GM12878 (cell line): ENCODE data around the gene RANGRF. TPM values are rescaled to one million over a fixed set of nuclear protein-coding genes. Genes with fewer than 3 reads are reported as not detected.
"Not testable (repeated sequence)": the region's sequence is repeated elsewhere in the genome, so short reads cannot be mapped to it uniquely, and the experiment has no call there.

ENCODE experiments used
- ATAC-seq: fragments of 200-7000 bp; cut with Tn5 transposase; 3 replicates; pipeline ENCODE4 v1.9.1; 2020; ENCODE audit warnings: mild to moderate bottlenecking, moderate library complexity
- BruUV-seq: library from RNA; stranded (reverse); fragments of 400-500 nt; replicated peaks from 2 replicates; lab custom pipeline; 2021; lab: Mats Ljungman, UMichigan
- CTCF ChIA-PET: fragments of 300-600 bp; sonication (Branson Sonifier 250); formaldehyde crosslinking; extraction: SDS; loops from one replicate; lab custom pipeline; 2021; ENCODE audit warnings: inconsistent platforms; lab: Yijun Ruan, JAX
- POLR2A ChIA-PET: fragments of 350-600 bp; formaldehyde crosslinking; extraction: SDS; loops from one replicate; lab custom pipeline; 2021; ENCODE audit warnings: inconsistent platforms; lab: Charles Lee
- RAD21 ChIA-PET: fragments of 300-600 bp; sonication (Branson Sonifier 250); formaldehyde crosslinking; loops from one replicate; lab custom pipeline; 2023; ENCODE audit warnings: antibody characterized with exemption; ENCODE audit not compliant: unreplicated experiment; lab: Charles Lee
- SMC1A ChIA-PET: fragments of 300-600 bp; sonication (Branson Sonifier 250); formaldehyde crosslinking; loops from one replicate; lab custom pipeline; 2023; ENCODE audit not compliant: unreplicated experiment, uncharacterized antibody; lab: Charles Lee
- DNase-seq: peaks from one replicate; pipeline ENCODE4 v3.0.0-alpha.2; 2011; ENCODE audit warnings: low read depth, low spot score
- FAIRE-seq: peaks from 3 replicates; lab custom pipeline; 2011; peaks lifted over from hg19 to GRCh38; lab: Jason Lieb, UNC
- H2AFZ ChIP-seq: 2 replicates; pipeline ENCODE4 v1.6.0; 2011; ENCODE audit warnings: low read depth, low read length, control low read depth; ENCODE audit not compliant: control insufficient read depth
- H3K27ac ChIP-seq: 2 replicates; pipeline ENCODE4 v1.5.1; 2011; ENCODE audit warnings: control low read depth; ENCODE audit not compliant: control insufficient read depth, insufficient read depth
- H3K27me3 ChIP-seq, 2 experiments: replicated peaks in 1 of 2; 2 replicates each; pipeline versions ENCODE4 v1.6.0 to v1.6.1; 2011; ENCODE audit warnings: low read length in 1 of 2; ENCODE audit not compliant: control insufficient read depth in 2 of 2, insufficient read depth in 2 of 2
- H3K36me3 ChIP-seq, 2 experiments: 2 replicates each; pipeline ENCODE4 v1.5.1; 2011; ENCODE audit warnings: low read length in 1 of 2; ENCODE audit not compliant: control insufficient read depth in 2 of 2, insufficient read depth in 2 of 2
- H3K4me1 ChIP-seq: 2 replicates; pipeline ENCODE4 v1.6.1; 2011; ENCODE audit warnings: mild to moderate bottlenecking, low read length, moderate library complexity, mixed read lengths; ENCODE audit not compliant: control insufficient read depth, insufficient read depth
- H3K4me2 ChIP-seq: 2 replicates; pipeline ENCODE4 v1.6.0; 2011; ENCODE audit warnings: control low read depth; ENCODE audit not compliant: control insufficient read depth, insufficient read depth
- H3K4me3 ChIP-seq: fragments of 200-600 bp; sonication (generic); 2 replicates; pipeline ENCODE4 v1.5.1; 2016
- H3K79me2 ChIP-seq: 2 replicates; pipeline ENCODE4 v1.6.0; 2011; ENCODE audit warnings: low read length; ENCODE audit not compliant: control insufficient read depth, insufficient read depth
- H3K9ac ChIP-seq: 2 replicates; pipeline ENCODE4 v1.8.0; 2011; ENCODE audit warnings: low read length, control low read depth, mixed read lengths; ENCODE audit not compliant: control insufficient read depth, insufficient read depth
- H3K9me3 ChIP-seq: replicated peaks from 3 replicates; pipeline ENCODE4 v1.5.1; 2011; ENCODE audit warnings: mild to moderate bottlenecking, low read length; ENCODE audit not compliant: control insufficient read depth, insufficient read depth
- H4K20me1 ChIP-seq: 2 replicates; pipeline ENCODE4 v1.6.0; 2011; ENCODE audit not compliant: control insufficient read depth, insufficient read depth
- BRCA1 ChIP-seq: IDR thresholded peaks from 2 replicates; pipeline ENCODE4 v1.6.1; 2011; ENCODE audit warnings: low read depth, low read length, improper control_type of control experiment
- NBN ChIP-seq: fragments of 450-650 bp; IDR thresholded peaks from 2 replicates; pipeline ENCODE4 v1.6.1; 2016
- RUNX3 ChIP-seq: IDR thresholded peaks from 2 replicates; pipeline ENCODE4 v1.6.1; 2012; ENCODE audit warnings: low read length, inconsistent platforms
- WGBS: methylation state at CpG from one replicate; pipeline ENCODE4 v1.1.6; 2016; ENCODE audit warnings: low lambda C conversion rate; ENCODE audit not compliant: insufficient replicate concordance, insufficient coverage; ENCODE audit errors: missing lambda C conversion rate; 5-methylcytosine and 5-hydroxymethylcytosine counted together
- in situ Hi-C: fragments of 300-500 bp; cut with MboI; formaldehyde crosslinking; loops from 9 replicates; pipeline ENCODE4 v1.14.3; 2018; ENCODE audit warnings: mixed read lengths
- intact Hi-C: fragments of 100-400 bp; cut with micrococcal nuclease; formaldehyde crosslinking; loops from one replicate; pipeline ENCODE4 v1.14.2; 2022; ENCODE audit not compliant: unreplicated experiment
- polyA plus RNA-seq, 11 experiments: library from polyadenylated mRNA; depleted of rRNA in 4 of 11; unstranded in 6 of 11; stranded (reverse) in 5 of 11; fragments of >200 nt; fragmentation: Nextera tagmentation in 4 of 11; fragmentation: Illumina TruSeq in 1 of 11; extraction: Ambion mirVana in 4 of 11; extraction: Trizol in 1 of 11; gene quantifications; 1 replicate in 1 of 11; 2 replicates in 10 of 11; pipeline versions ENCODE4 v1.2.1 to v1.2.3, GENCODE V29; 2011 to 2016; ENCODE audit warnings: inconsistent platforms in 2 of 11, missing spikeins in 2 of 11, low read depth in 1 of 11
- total RNA-seq, 4 experiments: library from RNA; depleted of rRNA in 3 of 4; stranded (reverse); fragments of >200 nt in 3 of 4; fragmentation: Illumina TruSeq in 1 of 4; extraction: Trizol in 1 of 4; gene quantifications; 2 replicates each; pipeline versions ENCODE4 v1.2.1 to v1.2.3, GENCODE V29; 2013 to 2021
- TF ChIP-seq, protein P1 (sequence below): fragments of 450-650 bp; IDR thresholded peaks from 2 replicates; pipeline ENCODE4 v1.6.1; 2014; ENCODE audit warnings: mild to moderate bottlenecking
- TF ChIP-seq, protein P2 (sequence below): fragments of 150-350 bp; IDR thresholded peaks from 2 replicates; pipeline ENCODE4 v1.6.1; 2016; ENCODE audit warnings: low read depth, low read length

RANGRF gene
- total and polyA plus RNA-seq, 10 of the 15 experiments (the other 5 are each of a cell fraction or from before 2014, with no cell fraction given) = 30.1 to 181 (median 61.4) TPM

DNA sequence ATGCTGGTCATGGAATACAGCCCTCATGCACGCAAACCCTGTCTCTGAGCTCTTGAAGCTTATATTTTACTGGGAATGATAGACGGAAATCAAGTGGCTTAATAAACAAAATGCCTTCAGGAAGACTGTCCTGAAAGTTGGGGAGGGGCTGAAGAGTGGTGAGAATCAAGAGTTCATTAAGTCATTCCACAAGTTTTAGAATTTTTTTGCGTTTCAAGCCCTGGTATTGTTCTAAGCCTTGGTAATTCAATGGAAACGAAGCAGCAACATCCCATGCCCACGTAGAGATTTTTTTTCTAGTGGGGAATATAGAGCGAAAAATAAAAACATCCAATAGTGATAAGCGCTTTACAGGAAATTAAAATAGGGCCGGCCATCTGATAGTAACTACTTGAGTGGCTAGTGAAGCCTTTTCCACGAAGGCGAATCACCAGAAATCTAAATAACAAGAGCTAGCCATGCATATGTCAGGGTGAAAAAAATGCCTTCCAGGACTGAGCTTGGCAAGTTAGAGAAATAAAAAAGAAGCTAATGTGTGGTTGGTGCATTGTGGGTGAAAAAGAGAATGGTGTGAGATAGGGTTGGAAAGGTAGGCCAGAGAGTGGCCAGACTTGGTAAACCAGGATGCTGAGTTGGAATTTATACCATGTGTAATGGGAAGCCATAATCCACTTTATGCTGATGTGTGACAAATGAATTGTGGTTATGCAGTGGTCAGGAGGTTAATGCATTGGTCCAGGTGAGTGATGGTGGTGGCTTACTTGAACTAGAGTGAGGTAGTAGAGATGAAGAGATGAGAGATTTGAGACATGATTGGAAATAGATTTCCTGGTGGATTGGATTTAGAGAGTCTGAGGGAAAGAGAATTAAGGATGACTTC, 38.6 kb upstream of the RANGRF start:
- SMC1A ChIA-PET = interaction anchor here (0.6 to 4.9 kb wide), 8 partner anchors 10 to 702 kb away, joined by 3 to 64 read pairs (median 4); partner anchors contain the start of genes KRABD2, RANGRF and SLC25A35
- H3K79me2 ChIP-seq = peaks cover 46% of the 10 kb centered on the region
- TF ChIP-seq, protein P1, sequence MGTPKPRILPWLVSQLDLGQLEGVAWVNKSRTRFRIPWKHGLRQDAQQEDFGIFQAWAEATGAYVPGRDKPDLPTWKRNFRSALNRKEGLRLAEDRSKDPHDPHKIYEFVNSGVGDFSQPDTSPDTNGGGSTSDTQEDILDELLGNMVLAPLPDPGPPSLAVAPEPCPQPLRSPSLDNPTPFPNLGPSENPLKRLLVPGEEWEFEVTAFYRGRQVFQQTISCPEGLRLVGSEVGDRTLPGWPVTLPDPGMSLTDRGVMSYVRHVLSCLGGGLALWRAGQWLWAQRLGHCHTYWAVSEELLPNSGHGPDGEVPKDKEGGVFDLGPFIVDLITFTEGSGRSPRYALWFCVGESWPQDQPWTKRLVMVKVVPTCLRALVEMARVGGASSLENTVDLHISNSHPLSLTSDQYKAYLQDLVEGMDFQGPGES = no peak
- TF ChIP-seq, protein P2, sequence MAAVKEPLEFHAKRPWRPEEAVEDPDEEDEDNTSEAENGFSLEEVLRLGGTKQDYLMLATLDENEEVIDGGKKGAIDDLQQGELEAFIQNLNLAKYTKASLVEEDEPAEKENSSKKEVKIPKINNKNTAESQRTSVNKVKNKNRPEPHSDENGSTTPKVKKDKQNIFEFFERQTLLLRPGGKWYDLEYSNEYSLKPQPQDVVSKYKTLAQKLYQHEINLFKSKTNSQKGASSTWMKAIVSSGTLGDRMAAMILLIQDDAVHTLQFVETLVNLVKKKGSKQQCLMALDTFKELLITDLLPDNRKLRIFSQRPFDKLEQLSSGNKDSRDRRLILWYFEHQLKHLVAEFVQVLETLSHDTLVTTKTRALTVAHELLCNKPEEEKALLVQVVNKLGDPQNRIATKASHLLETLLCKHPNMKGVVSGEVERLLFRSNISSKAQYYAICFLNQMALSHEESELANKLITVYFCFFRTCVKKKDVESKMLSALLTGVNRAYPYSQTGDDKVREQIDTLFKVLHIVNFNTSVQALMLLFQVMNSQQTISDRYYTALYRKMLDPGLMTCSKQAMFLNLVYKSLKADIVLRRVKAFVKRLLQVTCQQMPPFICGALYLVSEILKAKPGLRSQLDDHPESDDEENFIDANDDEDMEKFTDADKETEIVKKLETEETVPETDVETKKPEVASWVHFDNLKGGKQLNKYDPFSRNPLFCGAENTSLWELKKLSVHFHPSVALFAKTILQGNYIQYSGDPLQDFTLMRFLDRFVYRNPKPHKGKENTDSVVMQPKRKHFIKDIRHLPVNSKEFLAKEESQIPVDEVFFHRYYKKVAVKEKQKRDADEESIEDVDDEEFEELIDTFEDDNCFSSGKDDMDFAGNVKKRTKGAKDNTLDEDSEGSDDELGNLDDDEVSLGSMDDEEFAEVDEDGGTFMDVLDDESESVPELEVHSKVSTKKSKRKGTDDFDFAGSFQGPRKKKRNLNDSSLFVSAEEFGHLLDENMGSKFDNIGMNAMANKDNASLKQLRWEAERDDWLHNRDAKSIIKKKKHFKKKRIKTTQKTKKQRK = no peak
- no peak for TF ChIP-seq NBN
- TF ChIP-seq RUNX3 = 0 out of 2 replicates have a peak, but pooled peaks have one; percentile 30
- no peak for TF ChIP-seq BRCA1
- TF ChIP-seq, all 136 proteins: peak for 1

DNA sequence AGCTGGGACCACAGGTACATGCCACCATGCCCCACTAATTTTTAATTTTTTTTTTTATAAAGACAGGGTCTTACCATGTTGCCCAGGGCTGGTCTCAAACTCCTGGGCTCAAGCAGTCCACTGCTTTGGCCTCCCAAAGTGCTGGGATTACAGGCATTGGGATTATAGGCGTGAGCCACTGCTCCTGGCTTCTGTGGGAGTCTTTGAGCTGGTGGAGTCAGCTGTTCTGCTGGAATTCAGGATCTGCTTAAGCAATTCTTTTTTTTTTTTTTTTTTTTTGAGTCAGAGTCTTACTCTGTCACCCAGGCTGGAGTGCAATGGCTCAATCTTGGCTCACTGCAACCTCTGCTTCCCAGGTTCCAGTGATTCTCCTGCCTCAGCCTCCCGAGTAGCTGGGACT, 37.1 kb upstream of the RANGRF start:
- FAIRE-seq, H3K4me1 ChIP-seq, RAD21 ChIA-PET, H2AFZ ChIP-seq, H3K27ac ChIP-seq, BruUV-seq, DNase-seq, H3K4me3 ChIP-seq, H3K4me2 ChIP-seq, H3K27me3 ChIP-seq, H3K9ac ChIP-seq, H3K9me3 ChIP-seq, intact Hi-C loops, ATAC-seq, in situ Hi-C loops, H4K20me1 ChIP-seq: not testable (repeated sequence)
- Histone ChIP-seq H3K36me3 (peaks cover 13% of the 10 kb centered on the region in 2 experiments), H3K79me2 (peaks cover 32% of the 10 kb centered on the region)
- CTCF ChIA-PET = interaction anchor here (0.7 to 2.5 kb wide), 2 partner anchors 35 to 49 kb away, joined by 3 to 15 read pairs; no protein-coding TSS in a partner anchor
- POLR2A ChIA-PET = interaction anchor here (0.7 to 1.2 kb wide), 3 partner anchors 9 to 44 kb away, joined by 4 to 7 read pairs (median 6); partner anchors contain the start of gene SLC25A35
- 89% methylated on average over 2 of the region's 2 CpGs for WGBS
- SMC1A ChIA-PET = interaction anchor here (1.3 kb wide), 1 partner anchor 12 kb away, joined by 3 read pairs; no protein-coding TSS in a partner anchor

More for the DNA sequence above, 38.6 kb upstream of the RANGRF start:
- Histone ChIP-seq H4K20me1 (no peaks in the 10 kb centered on the region), H3K4me1 (peaks cover 10% of the 10 kb centered on the region), H3K9ac (peak overlapping the region; percentile 100), H3K4me3 (peak overlapping the region; percentile 100), H2AFZ (peak overlapping the region; percentile 87), H3K36me3 (peaks cover 5 to 6% of the 10 kb centered on the region in 2 experiments; a peak in 3 of 4 replicates), H3K27me3 (no peaks in the 10 kb centered on the region), H3K27ac (peak overlapping the region; percentile 100), H3K9me3 (peaks cover 1% of the 10 kb centered on the region; the same call in 1 of the 3 replicates), H3K4me2 (peak overlapping the region; percentile 73)
- BruUV-seq = TSS peak; percentile 82
- in situ Hi-C loops = no loop called here
- intact Hi-C loops = loop anchor here (2.0 kb wide), 3 partner anchors 39 to 63 kb away; partner anchors contain the start of gene RANGRF
- ChIA-PET RAD21 (interaction anchor here (0.9 to 5.0 kb wide), 5 partner anchors 27 to 45 kb away, joined by 3 to 58 read pairs (median 4); partner anchors contain the start of genes AURKB, RANGRF and SLC25A35), POLR2A (interaction anchor here (0.5 to 9.6 kb wide), 10 partner anchors 11 to 128 kb away, joined by 4 to 161 read pairs (median 18); partner anchors contain the start of genes AURKB, BORCS6, RANGRF and SLC25A35), CTCF (interaction anchor here (1.3 to 6.2 kb wide), 3 partner anchors 27 to 51 kb away, joined by 6 to 56 read pairs (median 13); partner anchors contain the start of gene SLC25A35)
- DNase-seq = no peak
- under 1% methylated on average over 10 of the region's 10 CpGs for WGBS
- no peak for ATAC-seq
- no peak for FAIRE-seq
